ENCODE measurements around the gene CDT1. TPM values are rescaled to one million over a fixed set of nuclear protein-coding genes. Genes with fewer than 3 reads are reported as not detected.

Gene CDT1
- total and polyA plus RNA-seq, 2 experiments from 2014 or later = 32.6 to 187 TPM

GRCh38 chr16:88840600-88841215 lies 37.1 kb downstream of the CDT1 start (continued):
- TF ChIP-seq ZNF462 (CRISPR knock-in tag; IDR thresholded peaks at IDR 0.05) = no peak
- no peak for TF ChIP-seq JUNB (IDR thresholded peaks at IDR 0.05; ENCODE audit: unreplicated experiment)

GRCh38 chr16:88841521-88842307 lies 38.1 kb downstream of the CDT1 start:
- Mint-ChIP-seq H3K4me3 (no peak overlapping the region), H3K4me1 (0 out of 3 replicates have a peak, but pooled peaks cover 3% of the 10 kb centered on the region), H3K27ac (no peak overlapping the region), H3K27me3 (ENCODE audit: insufficient read depth, low read depth, poor library complexity) (peaks cover 10% of the 10 kb centered on the region), H3K9me3 (no peaks in the 10 kb centered on the region), H3K36me3 (ENCODE audit: low read depth) (peaks cover 11% of the 10 kb centered on the region)
- H2AFZ ChIP-seq = no peak overlapping the region
- no peaks in the 10 kb centered on the region for H3K9me2 ChIP-seq (ENCODE audit: insufficient read depth)
- H3K27ac ChIP-seq (ENCODE audit: low read depth) = no peak overlapping the region
- no peak overlapping the region for H3K4me2 ChIP-seq
- H3K4me3 ChIP-seq = no peak overlapping the region
- no peaks in the 10 kb centered on the region for H3K79me2 ChIP-seq (replicated peaks; ENCODE audit: insufficient read depth)
- no peaks in the 10 kb centered on the region for H3K27me3 ChIP-seq (ENCODE audit: insufficient read depth)
- no peaks in the 10 kb centered on the region for H3F3A ChIP-seq (replicated peaks; ENCODE audit: low read depth)
- DNase-seq (ENCODE audit: low spot score) (no peak), ATAC-seq (no peak)
- no peaks in the 10 kb centered on the region for H3K4me1 ChIP-seq (ENCODE audit: insufficient read depth)
- H4K20me1 ChIP-seq (replicated peaks; ENCODE audit: insufficient read depth) = no peaks in the 10 kb centered on the region
- H3K36me3 ChIP-seq (ENCODE audit: insufficient read depth) = no peaks in the 10 kb centered on the region; the same call in 1 of the 2 replicates
- TF ChIP-seq POLR2AphosphoS5 (IDR thresholded peaks at IDR 0.05; ENCODE audit: low read depth) = no peak
- TF ChIP-seq ETS1 (IDR thresholded peaks at IDR 0.05) = no peak
- no peak for TF ChIP-seq STAT1 (IDR thresholded peaks at IDR 0.05; ENCODE audit: unreplicated experiment)
- TF ChIP-seq JUNB (IDR thresholded peaks at IDR 0.05; ENCODE audit: unreplicated experiment) = no peak
- TF ChIP-seq EZH2 (IDR thresholded peaks at IDR 0.05; ENCODE audit: low read depth, unreplicated experiment) = no peak
- TF ChIP-seq NANOG (IDR thresholded peaks at IDR 0.05; ENCODE audit: borderline replicate concordance) = no peak
- TF ChIP-seq CTCF (conservative IDR thresholded peaks at IDR 0.05; ENCODE audit: low read depth in 2 of 2) = no peak
